H9 (cell line): ENCODE data around the gene RHOA. TPM values are rescaled to one million over a fixed set of nuclear protein-coding genes. Genes with fewer than 3 reads are reported as not detected.

Experiments
- DNase-seq: peaks from one replicate; pipeline ENCODE4 v3.0.0-alpha.2; 2017
- H2AFZ ChIP-seq: one replicate; pipeline ENCODE4 v1.6.1; 2013; ENCODE audit warnings: mild to moderate bottlenecking, low read length, control low read depth, moderate library complexity
- H2AK5ac ChIP-seq: 2 replicates; pipeline ENCODE4 v1.6.1; 2013; ENCODE audit warnings: low read length, control low read depth, mixed read lengths; ENCODE audit not compliant: insufficient read length
- H2BK120ac ChIP-seq: one replicate; pipeline ENCODE4 v1.6.1; 2013; ENCODE audit warnings: low read depth, mild to moderate bottlenecking, low read length, control low read depth, inconsistent platforms; ENCODE audit not compliant: poor library complexity, severe bottlenecking
- H2BK12ac ChIP-seq: 2 replicates; pipeline ENCODE4 v1.6.1; 2013; ENCODE audit warnings: low read length, control low read depth, mixed read lengths, low read depth; ENCODE audit not compliant: insufficient read length
- H2BK15ac ChIP-seq: 2 replicates; pipeline ENCODE4 v1.6.1; 2013; ENCODE audit warnings: low read depth, low read length, control low read depth
- H2BK20ac ChIP-seq: one replicate; pipeline ENCODE4 v1.6.1; 2013; ENCODE audit warnings: low read depth, mild to moderate bottlenecking, low read length, control low read depth, inconsistent platforms; ENCODE audit not compliant: poor library complexity, severe bottlenecking
- H2BK5ac ChIP-seq: 2 replicates; pipeline ENCODE4 v1.6.1; 2013; ENCODE audit warnings: low read length, control low read depth, mixed read lengths; ENCODE audit not compliant: insufficient read length
- H3K14ac ChIP-seq: 2 replicates; pipeline ENCODE4 v1.6.1; 2013; ENCODE audit warnings: low read length, control low read depth; ENCODE audit not compliant: insufficient read depth
- H3K18ac ChIP-seq: 2 replicates; pipeline ENCODE4 v1.6.1; 2013; ENCODE audit warnings: low read depth, mild to moderate bottlenecking, mixed read lengths, low read length, control low read depth; ENCODE audit not compliant: insufficient read length
- H3K23ac ChIP-seq: 2 replicates; pipeline ENCODE4 v1.6.1; 2013; ENCODE audit warnings: low read length, control low read depth, mixed read lengths, low read depth; ENCODE audit not compliant: insufficient read length
- H3K23me2 ChIP-seq: 2 replicates; pipeline ENCODE4 v1.6.1; 2013; ENCODE audit warnings: low read depth, mild to moderate bottlenecking, mixed read lengths, low read length, control low read depth; ENCODE audit not compliant: insufficient read length, poor library complexity, severe bottlenecking
- H3K27ac ChIP-seq: 2 replicates; pipeline ENCODE4 v1.5.1; 2013; ENCODE audit warnings: low read length, control low read depth, mixed read lengths, low read depth; ENCODE audit not compliant: insufficient read length
- H3K27me3 ChIP-seq: 2 replicates; pipeline ENCODE4 v1.6.1; 2013; ENCODE audit warnings: low read length, control low read depth, inconsistent platforms; ENCODE audit not compliant: insufficient read depth
- H3K4ac ChIP-seq: 2 replicates; pipeline ENCODE4 v1.6.1; 2013; ENCODE audit warnings: low read depth, mild to moderate bottlenecking, control low read depth, inconsistent platforms, low read length, moderate library complexity
- H3K4me1 ChIP-seq: 2 replicates; pipeline ENCODE4 v1.6.1; 2013; ENCODE audit warnings: low read length, control low read depth, inconsistent platforms; ENCODE audit not compliant: insufficient read depth
- H3K4me2 ChIP-seq: 2 replicates; pipeline ENCODE4 v1.6.1; 2013; ENCODE audit warnings: low read length, control low read depth, mixed read lengths; ENCODE audit not compliant: insufficient read length, insufficient read depth
- H3K56ac ChIP-seq: 2 replicates; pipeline ENCODE4 v1.6.1; 2013; ENCODE audit warnings: low read depth, mild to moderate bottlenecking, mixed read lengths, low read length, control low read depth; ENCODE audit not compliant: insufficient read length
- H3K79me1 ChIP-seq: 2 replicates; pipeline ENCODE4 v1.6.1; 2013; ENCODE audit warnings: low read depth, mild to moderate bottlenecking, moderate library complexity, low read length, control low read depth, inconsistent platforms; ENCODE audit not compliant: insufficient read depth, poor library complexity, severe bottlenecking
- H3K79me2 ChIP-seq: 2 replicates; pipeline ENCODE4 v1.6.1; 2013; ENCODE audit warnings: low read length, control low read depth, inconsistent platforms; ENCODE audit not compliant: insufficient read depth
- H3K9ac ChIP-seq: 2 replicates; pipeline ENCODE4 v1.6.1; 2013; ENCODE audit warnings: low read length, control low read depth, mixed read lengths; ENCODE audit not compliant: insufficient read length; ENCODE audit errors: extremely low read depth
- H3K9me3 ChIP-seq: one replicate; pipeline ENCODE4 v1.6.1; 2013; ENCODE audit warnings: low read depth, low read length, inconsistent platforms; ENCODE audit not compliant: control insufficient read depth
- H3T11ph ChIP-seq: one replicate; pipeline ENCODE4 v1.6.1; 2013; ENCODE audit warnings: mild to moderate bottlenecking, low read length, control low read depth, inconsistent platforms
- H4K20me1 ChIP-seq: one replicate; pipeline ENCODE4 v1.6.1; 2013; ENCODE audit not compliant: control insufficient read depth, insufficient read length, insufficient read depth
- H4K5ac ChIP-seq: 2 replicates; pipeline ENCODE4 v1.6.1; 2013; ENCODE audit warnings: low read depth, mild to moderate bottlenecking, mixed read lengths, low read length, control low read depth; ENCODE audit not compliant: insufficient read length
- H4K8ac ChIP-seq: replicated peaks from 2 replicates; pipeline ENCODE4 v1.6.1; 2013; ENCODE audit warnings: low read length, control low read depth, mixed read lengths, low read depth; ENCODE audit not compliant: insufficient read length
- H4K91ac ChIP-seq: 2 replicates; pipeline ENCODE4 v1.6.1; 2013; ENCODE audit warnings: low read depth, mild to moderate bottlenecking, moderate library complexity, mixed read lengths, low read length, control low read depth; ENCODE audit not compliant: insufficient read length
- H3K27ac Mint-ChIP-seq, 3 experiments: 2 replicates in 2 of 3; 3 replicates in 1 of 3; pipeline ENCODE4 v1.8.0; 2020 to 2021; ENCODE audit warnings: mixed read lengths in 3 of 3, mild to moderate bottlenecking in 1 of 3, moderate library complexity in 1 of 3
- H3K27me3 Mint-ChIP-seq: 2 replicates; pipeline ENCODE4 v1.8.0; 2021; ENCODE audit warnings: low read depth, mild to moderate bottlenecking, moderate library complexity, mixed read lengths
- H3K36me3 Mint-ChIP-seq, 3 experiments: 2 replicates in 2 of 3; 3 replicates in 1 of 3; pipeline ENCODE4 v1.8.0; 2020 to 2021; ENCODE audit warnings: low read depth in 3 of 3, mixed read lengths in 3 of 3; ENCODE audit not compliant: insufficient read depth in 1 of 3
- H3K4me1 Mint-ChIP-seq, 2 experiments: 2 replicates each; pipeline ENCODE4 v1.8.0; 2020; ENCODE audit warnings: mixed read lengths in 2 of 2
- H3K4me3 Mint-ChIP-seq, 2 experiments: 2 replicates in 1 of 2; 3 replicates in 1 of 2; pipeline ENCODE4 v1.8.0; 2020 to 2021; ENCODE audit warnings: mild to moderate bottlenecking in 2 of 2, mixed read lengths in 2 of 2, moderate library complexity in 1 of 2
- H3K9me3 Mint-ChIP-seq, 2 experiments: 2 replicates in 1 of 2; 3 replicates in 1 of 2; pipeline ENCODE4 v1.8.0; 2020; ENCODE audit warnings: mild to moderate bottlenecking in 2 of 2, mixed read lengths in 2 of 2, moderate library complexity in 1 of 2
- CTCF ChIP-seq: fragments of 200-600 bp; sonication (generic); conservative IDR thresholded peaks from 3 replicates; pipeline ENCODE4 v1.8.0; 2021; ENCODE audit warnings: antibody characterized with exemption, mild to moderate bottlenecking
- WGBS: extraction: QIAGEN DNeasy Blood & Tissue Kit; methylation state at CpG from one replicate; pipeline ENCODE4 v1.1.7; 2013; ENCODE audit warnings: missing lambda C conversion rate, low lambda C conversion rate, mixed read lengths; ENCODE audit not compliant: insufficient read length; ENCODE audit errors: extremely low coverage; 5-methylcytosine and 5-hydroxymethylcytosine counted together
- total RNA-seq: library from RNA; stranded (reverse); gene quantifications from 2 replicates; pipeline ENCODE4 v1.2.1, GENCODE V29; 2021

The RHOA gene
- total RNA-seq, 1 experiment from 2014 or later = 403 TPM

- Histone ChIP-seq H3K23ac (no peak overlapping the region), H4K91ac (no peak overlapping the region), H3K9me3 (no peaks in the 10 kb centered on the region), H4K20me1 (no peaks in the 10 kb centered on the region), H3T11ph (no peak overlapping the region), H2BK15ac (no peak overlapping the region), H2BK20ac (no peak overlapping the region), H3K79me2 (no peaks in the 10 kb centered on the region), H2BK5ac (no peak overlapping the region), H4K8ac (no peak overlapping the region), H2AFZ (no peak overlapping the region), H3K14ac (no peak overlapping the region), H3K56ac (no peak overlapping the region), H3K23me2 (peaks cover 6% of the 10 kb centered on the region), H3K4me1 (no peaks in the 10 kb centered on the region), H3K4ac (no peak overlapping the region), H2AK5ac (no peak overlapping the region), H3K9ac (peak overlapping the region; percentile 34), H3K27ac (no peak overlapping the region), H4K5ac (no peak overlapping the region), H3K18ac (no peak overlapping the region), H3K79me1 (no peaks in the 10 kb centered on the region), H2BK120ac (no peak overlapping the region), H2BK12ac (no peak overlapping the region), H3K4me2 (peak overlapping the region; percentile 63), H3K27me3 (no peaks in the 10 kb centered on the region)
- H3K9me3 Mint-ChIP-seq = no peaks in the 10 kb centered on the region
- no CpG with 5 or more reads among the region's 9 CpGs for WGBS
- no peak overlapping the region for H3K27ac Mint-ChIP-seq
- no peaks in the 10 kb centered on the region; the same call in 1 of the 2 replicates for H3K27me3 Mint-ChIP-seq
- no peak for DNase-seq
- H3K36me3 Mint-ChIP-seq = peaks cover 0 to 11% (median 10%) of the 10 kb centered on the region in 3 experiments; a peak in 4 of 7 replicates
- H3K4me3 Mint-ChIP-seq = peak overlapping the region; percentile 78 to 95
- 0 out of 3 replicates have a peak, but pooled peaks have one; percentile 12 for TF ChIP-seq CTCF
- peaks cover 2 to 4% of the 10 kb centered on the region in 2 experiments; a peak in 3 of 4 replicates for H3K4me1 Mint-ChIP-seq
These were observed 16.9 kb upstream of the RHOA start for GRCh38 chr3:49428752-49429080.
